Activated CD4-positive, alpha-beta T cell treated with anti-CD3 and anti-CD28 coated beads for 24 hours (primary cell): ENCODE results near the gene CLCF1.

Experiments used
- DNase-seq, 2 donors: peaks; one replicate each; pipeline ENCODE4 v3.0.0-alpha.2; 2020; ENCODE audit warnings: low read depth in 2 of 2

CLCF1 gene

GRCh38 chr11:67372993-67373647 lies at the start of gene CLCF1:
CLCF1 (minus strand) TSS chr11:67373598; CDS start chr11:67373539, 59 bp downstream.
- no peak for DNase-seq

GRCh38 chr11:67422891-67423290 lies 49.5 kb upstream of the CLCF1 start:
- no peak for DNase-seq

- no peak for DNase-seq
Measured at GRCh38 chr11:67421430-67422031, 48.1 kb upstream of the CLCF1 start.

- peak; percentile 98 to 99 for DNase-seq
Measured at GRCh38 chr11:67420646-67421429, 47.4 kb upstream of the CLCF1 start.

GRCh38 chr11:67420147-67420645 lies 46.8 kb upstream of the CLCF1 start:
- no peak for DNase-seq

GRCh38 chr11:67419325-67420049 lies 46.1 kb upstream of the CLCF1 start:
- no peak for DNase-seq

GRCh38 chr11:67418476-67419281 lies 45.3 kb upstream of the CLCF1 start:
- DNase-seq: no peak

- no peak for DNase-seq
Measured at GRCh38 chr11:67417425-67417824, 44.0 kb upstream of the CLCF1 start.

- DNase-seq: no peak
Measured at GRCh38 chr11:67416416-67417335, 43.3 kb upstream of the CLCF1 start.

GRCh38 chr11:67415501-67416304 lies 42.3 kb upstream of the CLCF1 start, which contains the start of gene CARNS1:
CARNS1 (plus strand) TSS chr11:67415678; CDS start chr11:67416200, 522 bp downstream.
- no peak for DNase-seq

- DNase-seq: no peak
Measured at GRCh38 chr11:67413266-67413849, 40.0 kb upstream of the CLCF1 start.

- DNase-seq: no peak
Measured at GRCh38 chr11:67412495-67413179, 39.2 kb upstream of the CLCF1 start.

- no peak for DNase-seq
Measured at GRCh38 chr11:67411785-67412152, 38.4 kb upstream of the CLCF1 start.

GRCh38 chr11:67410984-67411784 lies 37.8 kb upstream of the CLCF1 start:
- DNase-seq: no peak

- DNase-seq: no peak
Measured at GRCh38 chr11:67410369-67410831, 37.0 kb upstream of the CLCF1 start.

- DNase-seq: no peak
Measured at GRCh38 chr11:67409781-67410368, 36.5 kb upstream of the CLCF1 start.

GRCh38 chr11:67409261-67409666 lies 35.9 kb upstream of the CLCF1 start:
- no peak for DNase-seq
